Ecto neural progenitor cell (in vitro differentiated cells): ENCODE measurements around the gene RNF224.
"Not testable (repeated sequence)": the region's sequence is repeated elsewhere in the genome, so short reads cannot be mapped to it uniquely, and the experiment has no call there.

Source experiments
- DNase-seq: peaks from one replicate; pipeline ENCODE4 v3.0.0-alpha.2; 2018; ENCODE audit warnings: low spot score

RNF224 gene

DNA sequence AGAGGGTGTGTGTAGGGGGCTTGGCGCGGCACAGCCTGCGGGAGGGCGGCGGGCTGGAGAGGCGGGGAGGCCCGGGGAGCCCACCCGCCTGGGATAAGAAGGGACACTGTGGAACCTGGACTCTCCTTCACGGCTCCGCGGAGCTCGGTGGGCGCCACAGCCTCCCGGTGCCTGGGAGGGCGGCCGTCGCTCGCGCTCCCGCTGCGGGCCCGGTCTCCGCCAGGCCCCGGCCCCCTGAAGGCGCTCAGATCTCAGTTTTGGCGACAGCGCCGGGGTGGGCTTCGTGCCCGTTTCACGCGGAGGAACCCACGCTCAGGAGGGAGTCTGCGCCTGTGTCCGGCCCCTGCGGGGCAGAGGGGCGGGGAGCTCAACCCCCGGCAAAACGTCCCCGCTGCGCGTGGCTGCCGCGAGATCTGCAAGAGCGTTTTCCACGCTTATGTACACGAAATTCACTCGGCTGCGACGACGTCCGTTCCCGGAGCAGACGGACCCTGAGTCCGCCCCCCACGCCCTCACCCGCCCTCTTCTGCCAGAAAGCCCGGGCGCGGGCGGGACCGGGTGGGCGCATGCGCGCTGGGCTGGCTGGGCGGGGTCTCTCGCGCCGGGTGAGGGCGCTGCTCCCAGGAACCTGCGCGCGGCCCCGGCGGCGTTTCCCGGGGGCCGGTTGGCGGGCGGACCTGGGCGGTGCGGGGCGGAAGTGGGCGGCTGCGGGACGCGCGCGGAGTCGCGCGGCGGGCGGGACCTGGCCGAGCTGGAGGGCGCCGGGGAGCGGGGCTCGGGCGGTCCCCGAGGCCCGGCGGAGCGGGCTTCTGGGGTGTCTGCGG lies 27.5 kb downstream of the RNF224 start, which contains the start of gene NELFB:
NELFB (plus strand) TSS at position 704 of the 824 bp plus-strand sequence.
- peak; percentile 97 for DNase-seq

DNA sequence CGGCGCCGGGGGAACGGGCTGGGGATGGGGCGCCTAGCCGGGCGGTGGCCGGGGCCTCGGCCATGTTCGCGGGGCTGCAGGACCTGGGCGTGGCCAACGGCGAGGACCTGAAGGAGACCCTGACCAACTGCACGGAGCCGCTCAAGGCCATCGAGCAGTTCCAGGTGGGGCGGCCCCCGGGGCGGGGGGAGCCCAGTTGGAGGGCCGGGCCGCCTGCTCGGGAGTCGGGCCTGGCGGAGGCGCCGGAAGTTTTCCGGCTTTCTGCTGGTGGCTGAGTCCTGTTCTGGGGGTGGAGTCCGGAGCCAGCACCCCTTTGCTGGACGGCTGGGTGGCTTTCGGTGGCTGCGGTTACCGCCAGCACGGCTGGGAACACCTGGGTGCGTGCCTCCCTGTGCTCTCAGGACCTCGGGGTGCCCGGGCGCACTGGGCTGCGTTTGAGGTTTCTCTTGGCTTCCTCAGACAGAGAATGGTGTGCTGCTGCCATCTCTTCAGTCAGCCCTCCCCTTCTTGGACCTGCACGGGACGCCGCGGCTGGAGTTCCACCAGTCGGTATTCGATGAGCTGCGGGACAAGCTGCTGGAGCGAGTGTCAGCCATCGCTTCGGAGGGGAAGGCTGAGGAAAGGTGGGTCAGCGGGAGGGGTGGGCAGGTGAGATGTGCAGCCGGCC lies 28.3 kb downstream of the RNF224 start:
- DNase-seq, result no peak

DNA sequence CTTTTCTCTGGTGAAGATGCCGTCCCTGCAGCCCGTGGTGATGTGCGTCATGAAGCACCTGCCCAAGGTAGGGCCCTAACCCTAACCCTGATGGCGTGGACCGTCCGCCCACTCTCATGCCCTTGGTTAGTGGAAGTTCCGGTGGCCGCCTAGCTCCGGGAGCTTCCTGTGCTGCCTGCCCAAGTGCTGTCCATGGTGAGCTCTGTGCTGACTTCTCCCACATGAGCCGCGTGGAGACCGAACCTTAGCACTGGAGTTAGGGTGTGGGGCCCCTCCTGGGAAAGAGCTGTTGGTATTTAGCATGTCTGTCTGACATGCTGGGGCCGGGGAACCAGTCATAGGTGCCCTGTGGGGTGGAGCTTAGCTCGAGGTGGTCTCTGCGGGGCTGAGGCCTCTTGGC lies 29.1 kb downstream of the RNF224 start:
- DNase-seq, result no peak

DNA sequence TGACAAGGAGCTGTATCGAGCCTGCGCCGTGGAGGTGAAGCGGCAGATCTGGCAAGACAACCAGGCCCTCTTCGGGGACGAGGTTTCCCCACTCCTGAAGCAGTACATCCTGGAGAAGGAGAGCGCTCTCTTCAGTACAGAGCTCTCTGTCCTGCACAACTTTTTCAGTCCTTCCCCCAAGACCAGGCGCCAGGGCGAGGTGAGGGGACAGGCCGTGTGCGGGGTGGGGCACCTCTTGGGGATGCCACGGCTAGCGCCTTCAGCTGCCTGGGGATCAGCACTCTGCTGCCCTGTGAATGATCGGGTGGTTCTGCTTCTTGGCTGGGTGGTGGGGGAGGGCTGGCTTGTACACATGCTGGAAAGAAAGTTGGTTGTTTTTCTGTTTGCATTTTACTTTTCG lies 29.6 kb downstream of the RNF224 start:
- no peak for DNase-seq

DNA sequence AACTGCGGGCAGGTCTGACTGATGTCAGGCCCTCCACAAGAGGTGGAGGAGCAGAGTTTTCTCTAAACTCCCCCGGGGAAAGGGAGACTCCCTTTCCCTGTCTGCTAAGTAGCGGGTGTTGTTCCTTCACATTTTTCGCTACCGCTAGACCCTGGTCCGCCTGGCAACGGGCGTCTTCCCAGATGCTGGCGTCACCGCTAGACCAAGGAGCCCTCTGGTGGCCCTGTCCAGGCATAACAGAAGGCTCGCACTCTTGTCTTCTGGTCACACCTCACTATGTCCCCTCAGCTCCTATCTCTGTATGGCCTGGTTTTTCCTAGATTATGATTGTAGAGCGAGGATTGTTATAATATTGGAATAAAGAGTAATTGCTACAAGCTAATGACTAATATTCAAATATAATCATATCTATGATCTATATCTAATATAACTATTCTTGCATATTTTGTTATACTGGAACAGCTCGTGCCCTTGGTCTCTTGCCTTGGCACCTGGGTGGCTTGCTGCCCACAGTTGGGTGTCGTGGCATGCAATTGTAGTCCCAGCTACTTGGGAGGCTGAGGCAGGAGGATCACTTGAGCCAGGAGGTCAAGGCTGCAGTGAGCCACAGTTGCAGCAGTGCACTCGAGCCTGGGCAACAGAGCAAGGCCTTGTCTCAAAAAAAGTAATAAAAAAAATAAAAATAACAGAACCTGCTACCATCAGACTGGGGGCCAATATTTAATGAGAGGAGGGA lies 35.0 kb downstream of the RNF224 start:
- not testable (repeated sequence) for DNase-seq

DNA sequence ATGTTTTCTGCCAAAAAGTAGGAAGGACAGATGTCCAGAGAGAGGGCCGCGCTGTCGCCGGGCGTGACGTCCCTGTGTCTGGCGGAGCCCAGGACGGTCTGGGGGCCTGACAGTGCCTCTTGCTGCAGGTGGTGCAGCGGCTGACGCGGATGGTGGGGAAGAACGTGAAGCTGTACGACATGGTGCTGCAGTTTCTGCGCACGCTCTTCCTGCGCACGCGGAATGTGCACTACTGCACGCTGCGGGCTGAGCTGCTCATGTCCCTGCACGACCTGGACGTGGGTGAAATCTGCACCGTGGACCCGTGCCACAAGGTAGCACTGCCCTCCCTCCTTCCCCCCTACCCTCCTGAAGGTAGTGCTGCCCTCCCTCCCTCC lies 35.6 kb downstream of the RNF224 start:
- no peak for DNase-seq

DNA sequence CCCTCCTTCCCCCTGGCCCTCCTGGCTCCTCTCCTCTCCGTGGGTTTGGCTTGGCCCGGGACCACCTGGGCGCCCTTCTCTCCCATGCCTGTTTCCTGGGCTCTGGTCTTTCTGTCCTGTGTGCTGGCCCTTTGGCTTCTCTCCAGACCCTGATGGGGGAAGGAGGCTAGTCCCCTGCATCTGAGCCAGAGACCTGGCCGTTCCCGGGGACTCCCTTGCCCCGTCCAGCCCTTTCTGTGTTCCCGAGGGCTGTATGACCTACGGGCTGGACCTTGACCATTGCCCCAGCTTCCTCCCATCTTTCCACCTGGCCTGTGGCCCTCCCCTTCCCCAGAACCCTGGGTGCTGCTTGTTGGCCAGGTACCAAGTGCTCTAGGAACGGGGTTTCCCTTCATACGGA lies 36.2 kb downstream of the RNF224 start:
- no peak for DNase-seq

DNA sequence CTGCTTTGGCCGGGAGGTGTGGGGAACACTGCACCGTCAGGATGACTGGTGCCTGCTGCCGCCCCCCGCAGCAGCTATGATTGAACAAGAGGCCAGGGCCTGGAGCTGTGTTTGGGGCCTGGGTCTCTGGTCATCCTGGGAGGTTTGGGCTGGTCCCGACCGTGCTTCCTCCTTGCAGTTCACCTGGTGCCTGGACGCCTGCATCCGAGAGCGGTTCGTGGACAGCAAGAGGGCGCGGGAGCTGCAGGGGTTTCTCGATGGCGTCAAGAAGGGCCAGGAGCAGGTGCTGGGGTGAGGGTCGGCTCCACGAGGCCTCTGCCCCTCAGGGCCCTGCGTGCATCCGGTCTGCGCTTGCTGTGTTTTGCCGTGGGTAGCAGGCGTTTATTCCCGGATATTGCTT lies 36.8 kb downstream of the RNF224 start:
- DNase-seq, result no peak

DNA sequence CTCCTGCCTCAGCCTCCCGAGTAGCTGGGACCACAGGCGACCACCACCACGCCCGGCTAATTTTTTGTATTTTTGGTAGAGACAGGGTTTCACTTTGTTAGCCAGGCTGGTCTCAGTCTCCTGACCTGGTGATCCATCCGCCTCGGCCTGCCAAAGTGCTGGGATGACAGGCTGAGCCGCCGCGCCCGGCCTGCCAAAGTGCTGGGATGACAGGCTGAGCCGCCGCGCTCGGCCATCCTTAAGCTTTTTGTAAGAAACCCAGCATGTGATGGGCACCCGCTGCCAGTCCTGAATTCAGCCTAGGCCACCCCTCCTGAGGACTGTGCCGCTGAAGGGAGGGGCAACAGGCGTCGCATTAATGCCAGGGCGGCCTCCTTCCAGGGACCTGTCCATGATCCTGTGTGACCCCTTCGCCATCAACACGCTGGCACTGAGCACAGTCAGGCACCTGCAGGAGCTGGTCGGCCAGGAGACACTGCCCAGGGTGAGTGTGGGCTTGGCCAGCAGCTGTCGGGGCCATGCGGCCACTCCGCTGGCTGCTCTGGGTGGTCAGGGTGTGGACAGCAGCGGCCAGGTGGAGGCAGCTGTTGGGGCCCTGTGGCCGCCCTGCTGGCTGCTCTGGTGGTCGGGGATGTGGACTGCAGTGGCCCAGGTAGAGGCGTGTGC lies 38.3 kb downstream of the RNF224 start:
- no peak for DNase-seq

DNA sequence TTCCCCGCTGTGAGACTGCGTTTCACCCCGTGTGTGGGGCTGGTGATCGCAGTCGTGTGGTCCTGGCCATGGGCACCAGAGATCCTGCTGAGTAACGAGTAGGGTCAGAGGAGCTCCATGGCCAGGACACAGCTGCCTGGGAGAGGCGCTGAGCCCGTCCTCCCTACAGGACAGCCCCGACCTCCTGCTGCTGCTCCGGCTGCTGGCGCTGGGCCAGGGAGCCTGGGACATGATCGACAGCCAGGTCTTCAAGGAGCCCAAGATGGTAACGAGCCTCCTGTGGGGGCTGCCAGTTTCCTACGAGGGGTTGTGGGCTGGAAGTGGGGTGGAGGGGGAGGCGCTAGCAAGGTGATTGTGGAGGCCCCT lies 38.8 kb downstream of the RNF224 start:
- DNase-seq, result no peak

DNA sequence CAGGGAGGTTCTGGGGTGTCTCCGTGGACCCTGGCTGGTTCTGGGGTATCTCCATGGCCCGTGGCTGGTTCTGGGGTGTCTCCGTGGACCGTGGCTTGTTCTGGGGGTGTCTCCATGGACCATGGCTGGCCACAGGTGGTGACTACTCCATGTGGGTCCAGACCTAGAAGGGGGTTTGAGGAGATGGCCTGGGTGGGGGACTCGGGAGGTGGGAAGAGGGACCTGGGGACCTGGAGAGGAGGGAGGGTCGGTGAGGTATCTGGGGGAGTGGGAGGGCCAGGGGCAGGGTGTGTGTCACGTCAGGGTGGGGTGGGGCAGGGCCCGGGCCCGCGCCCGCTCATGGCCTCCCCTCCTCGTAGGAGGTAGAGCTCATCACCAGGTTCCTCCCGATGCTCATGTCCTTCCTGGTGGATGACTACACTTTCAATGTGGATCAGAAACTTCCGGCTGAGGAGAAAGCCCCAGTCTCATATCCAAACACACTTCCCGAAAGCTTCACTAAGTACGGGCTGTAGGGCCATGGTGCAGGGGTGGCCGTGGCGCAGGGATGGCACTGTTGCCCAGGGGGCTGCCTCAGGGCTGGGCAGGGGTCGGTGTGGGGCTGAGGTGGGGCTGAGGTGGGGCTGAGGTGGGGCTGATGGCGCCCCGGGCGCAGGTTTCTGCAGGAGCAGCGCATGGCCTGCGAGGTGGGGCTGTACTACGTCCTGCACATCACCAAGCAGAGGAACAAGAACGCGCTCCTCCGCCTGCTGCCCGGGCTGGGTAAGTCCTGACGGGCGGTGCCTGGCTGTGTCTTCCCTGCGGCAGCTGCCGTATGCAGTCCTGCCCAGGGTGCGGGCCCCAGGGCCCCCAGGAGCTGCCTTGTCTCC lies 39.5 kb downstream of the RNF224 start:
- no peak for DNase-seq

DNA sequence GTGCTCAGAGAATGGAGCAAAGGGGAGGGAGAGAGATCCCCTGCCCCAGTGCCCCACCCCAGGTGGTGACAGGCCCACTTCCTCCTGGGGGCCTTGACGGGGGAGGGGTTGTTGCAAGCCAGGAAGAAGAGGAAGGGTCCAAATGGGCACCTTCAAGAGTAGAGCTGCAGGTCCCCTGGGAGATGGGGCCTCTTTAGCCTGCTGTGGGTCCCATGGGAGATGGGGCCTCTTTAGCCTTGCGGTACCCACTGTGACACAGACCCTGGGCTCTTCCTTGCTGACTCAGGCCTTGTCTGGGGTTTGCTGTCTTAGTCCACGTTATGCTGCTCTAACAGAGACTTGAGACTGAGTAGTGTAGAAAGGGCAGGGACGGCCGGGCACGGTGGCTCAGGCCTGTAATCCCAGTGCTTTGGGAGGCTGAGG lies 40.6 kb downstream of the RNF224 start:
- no peak for DNase-seq

DNA sequence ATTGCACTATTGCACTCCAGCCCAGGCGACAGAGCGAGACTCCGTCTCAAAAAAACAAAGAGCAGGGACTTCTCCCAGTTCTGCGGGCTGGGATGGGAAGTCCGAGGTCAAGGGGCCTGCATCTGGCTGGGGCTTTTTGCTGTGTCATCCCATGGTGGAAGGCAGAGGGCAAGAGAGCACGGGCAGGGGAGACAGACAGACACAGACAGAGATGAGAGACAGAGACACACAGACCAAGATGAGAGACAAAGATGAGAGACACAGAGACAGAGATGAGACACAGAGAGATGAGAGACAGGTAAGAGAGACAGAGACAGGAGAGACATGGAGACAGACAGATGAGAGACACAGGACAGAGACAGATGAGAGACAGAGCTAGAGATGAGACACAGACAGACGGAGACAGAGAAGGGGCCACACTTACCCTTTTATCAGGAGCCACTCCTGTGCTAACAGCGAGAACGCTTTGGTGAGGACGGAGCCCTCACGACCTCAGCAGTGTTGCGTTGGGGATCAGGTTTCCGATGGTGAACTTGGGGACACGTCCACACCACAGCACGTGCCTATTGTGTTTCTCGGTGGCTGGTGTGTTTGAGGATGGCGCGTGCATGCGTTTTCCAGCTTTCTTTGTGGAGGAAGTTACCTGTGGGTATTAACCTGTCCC lies 41.4 kb downstream of the RNF224 start:
- DNase-seq, result no peak

DNA sequence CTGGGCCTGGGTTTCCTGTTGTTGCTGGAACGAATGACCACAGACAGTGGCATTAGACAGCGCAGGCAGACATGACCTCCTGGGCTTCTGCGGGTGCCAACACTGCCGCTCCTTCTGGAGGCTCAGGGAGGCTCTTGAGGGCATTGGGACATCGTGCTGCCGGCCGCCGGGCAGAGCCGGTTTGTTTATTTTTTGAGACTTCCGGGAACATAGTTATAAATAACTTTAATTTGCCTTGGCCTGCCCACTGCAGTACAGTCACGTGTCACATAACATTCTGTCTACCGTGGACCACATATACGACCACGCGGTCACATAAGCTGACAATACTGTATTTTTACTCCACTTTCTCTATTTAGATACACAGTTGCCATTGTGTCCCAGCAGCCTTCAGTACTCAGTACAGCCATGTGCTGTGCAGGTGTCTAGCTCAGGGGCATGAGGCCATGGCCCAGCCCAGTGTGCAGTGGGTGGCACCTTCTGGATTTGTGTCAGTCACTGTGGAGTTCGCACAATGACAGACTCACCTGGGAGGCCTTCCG lies 42.0 kb downstream of the RNF224 start:
- no peak for DNase-seq

DNA sequence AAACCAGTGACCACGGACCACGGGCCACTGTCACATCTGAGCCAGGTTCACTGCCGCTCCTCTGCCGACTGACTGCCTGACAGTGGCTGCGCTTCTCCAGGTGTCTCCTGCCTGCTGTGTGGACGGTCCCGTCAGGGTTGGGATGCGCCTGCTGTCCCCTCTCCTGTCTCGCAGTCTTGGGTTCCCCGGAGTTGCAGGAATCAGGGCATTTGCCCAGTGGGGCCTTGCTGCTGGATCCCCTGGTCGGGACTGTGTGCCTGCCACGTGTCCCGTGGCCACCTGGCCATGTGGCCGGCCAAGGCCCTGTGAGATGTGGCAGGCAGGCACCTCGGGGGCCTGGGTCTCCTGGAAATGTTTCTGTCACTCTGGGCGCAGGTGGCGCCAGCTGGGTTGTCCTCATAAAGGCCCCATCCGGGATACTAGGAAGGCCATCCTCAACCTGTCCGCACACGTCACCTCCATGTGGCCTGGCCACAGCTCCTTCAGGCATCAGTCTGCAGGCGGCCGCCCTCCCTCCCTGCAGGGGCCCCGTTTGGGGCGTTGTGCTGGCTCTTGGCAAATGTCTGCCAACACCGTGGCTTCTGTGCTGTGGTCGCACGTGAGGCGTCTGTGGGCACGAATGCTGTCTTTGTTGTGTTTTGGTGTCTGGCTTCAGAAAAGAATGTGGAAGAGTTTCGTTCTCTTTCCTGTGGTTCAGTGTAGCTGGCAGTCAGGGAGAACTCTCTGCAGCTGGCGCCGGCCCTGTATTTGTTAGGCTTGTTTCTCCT lies 43.8 kb downstream of the RNF224 start:
- DNase-seq, result no peak

DNA sequence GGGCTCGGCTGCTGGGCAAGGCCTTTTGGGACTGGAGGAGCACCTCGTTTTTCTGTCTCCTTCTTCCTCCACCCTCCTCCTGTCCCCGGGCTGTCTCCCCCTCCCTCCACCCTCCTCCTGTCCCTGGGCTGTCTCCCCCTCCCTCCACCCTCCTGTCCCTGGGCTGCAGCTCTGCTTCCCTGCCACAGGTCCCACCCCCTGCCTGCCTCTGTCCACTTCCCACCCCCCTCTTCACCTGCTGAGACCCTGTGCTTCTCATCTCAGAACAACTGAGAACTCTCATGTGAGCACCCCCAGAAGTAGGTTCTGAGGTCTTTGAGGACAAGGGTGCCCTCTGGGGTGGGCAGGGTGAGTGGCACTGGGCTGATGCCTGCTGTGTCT lies 44.4 kb downstream of the RNF224 start:
- no peak for DNase-seq

DNA sequence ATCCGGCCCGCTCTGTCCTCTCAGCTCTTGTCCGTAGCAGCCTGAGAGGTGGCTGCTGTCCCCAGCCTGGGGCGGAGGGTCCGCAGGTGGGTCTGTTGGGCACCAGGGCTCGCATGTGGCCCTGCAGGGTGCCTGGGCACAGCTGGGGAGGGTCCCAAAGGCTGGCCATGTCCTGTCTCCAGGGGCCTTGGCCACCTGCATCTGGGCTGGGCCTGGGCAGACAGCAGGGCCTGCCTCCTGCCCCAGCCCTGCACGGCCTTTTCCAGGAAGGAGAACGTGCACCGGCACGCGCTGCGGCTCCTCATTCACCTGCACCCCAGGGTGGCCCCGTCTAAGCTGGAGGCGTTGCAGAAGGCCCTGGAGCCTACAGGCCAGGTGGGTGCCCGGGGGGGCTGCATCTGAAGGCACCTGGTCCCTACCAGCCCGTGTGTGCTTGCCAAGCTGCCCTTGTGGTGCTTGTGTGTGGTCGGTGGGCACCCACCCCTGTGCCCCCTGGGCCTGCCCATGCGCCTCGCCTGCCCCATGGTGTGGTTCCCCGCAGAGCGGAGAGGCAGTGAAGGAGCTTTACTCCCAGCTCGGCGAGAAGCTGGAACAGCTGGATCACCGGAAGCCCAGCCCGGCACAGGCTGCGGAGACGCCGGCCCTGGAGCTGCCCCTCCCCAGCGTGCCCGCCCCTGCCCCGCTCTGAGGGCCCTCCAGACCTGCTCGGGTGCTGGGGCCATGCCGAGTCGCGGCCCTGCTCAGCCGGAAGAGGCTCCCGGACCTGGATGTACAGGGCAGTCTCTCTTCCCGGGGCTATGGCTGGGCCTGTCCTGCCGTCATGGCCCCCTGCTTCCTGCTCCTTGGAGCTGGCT lies 45.2 kb downstream of the RNF224 start:
- DNase-seq, result no peak

DNA sequence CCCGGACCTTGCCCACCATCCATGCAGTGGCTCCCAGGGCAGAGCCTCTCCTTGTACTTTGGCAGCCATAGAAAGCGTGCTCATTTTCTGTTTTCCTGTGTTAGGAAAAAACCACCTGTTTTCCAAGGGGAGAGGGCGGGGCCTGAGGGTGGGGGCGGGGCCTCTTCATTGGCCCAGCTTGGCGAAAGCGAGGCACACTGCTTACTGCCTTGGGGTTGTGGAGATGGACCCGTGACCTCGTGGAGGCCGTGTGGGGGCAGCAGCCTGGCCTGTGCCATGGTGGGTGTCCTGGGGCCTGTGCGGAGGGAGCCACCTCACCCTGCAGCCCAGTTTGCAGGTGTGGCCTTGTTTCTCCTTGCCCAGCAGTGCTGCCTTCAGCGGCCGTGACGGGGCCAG lies 45.8 kb downstream of the RNF224 start:
- DNase-seq, result no peak
